OCI-LY3 (cell line): ENCODE results near the gene DAAM2.

Experiments
- H2AFZ ChIP-seq: fragments of 200-600, 300-600 bp; shearing (Covaris generic); 2 replicates; pipeline ENCODE4 v1.6.0; 2014; ENCODE audit warnings: antibody characterized with exemption, low read depth, low read length
- H3K27ac ChIP-seq: fragments of 200-600, 300-600 bp; sonication (generic); 2 replicates; pipeline ENCODE4 v1.5.1; 2014; ENCODE audit warnings: mild to moderate bottlenecking, low read length, moderate library complexity, mixed read lengths
- H3K27me3 ChIP-seq: fragments of 200-600, 300-600 bp; sonication (generic); 2 replicates; pipeline ENCODE4 v1.6.1; 2014; ENCODE audit warnings: low read depth, low read length, mixed read lengths
- H3K36me3 ChIP-seq: fragments of 200-600, 300-600 bp; sonication (generic); replicated peaks from 2 replicates; pipeline ENCODE3; 2014; ENCODE audit warnings: low read depth, low read length, mixed read lengths
- H3K4me1 ChIP-seq: fragments of 300-600, 200-600 bp; sonication (generic); 2 replicates; pipeline ENCODE4 v1.6.1; 2014; ENCODE audit warnings: low read length, mixed read lengths
- H3K4me2 ChIP-seq: fragments of 200-600, 300-600 bp; sonication (generic); 2 replicates; pipeline ENCODE4 v1.6.1; 2014; ENCODE audit warnings: low read length, mixed read lengths
- H3K4me3 ChIP-seq: fragments of 300-600, 200-600 bp; sonication (generic); 2 replicates; pipeline ENCODE4 v1.5.1; 2014; ENCODE audit warnings: antibody characterized with exemption, mild to moderate bottlenecking, low read length, moderate library complexity
- H3K79me2 ChIP-seq: fragments of 300-600, 200-600 bp; shearing (Covaris generic); 2 replicates; pipeline ENCODE4 v1.6.1; 2014; ENCODE audit warnings: mild to moderate bottlenecking, low read length, mixed read lengths
- H3K9ac ChIP-seq: fragments of 300-600, 200-600 bp; shearing (Covaris generic); 2 replicates; pipeline ENCODE4 v1.6.0; 2014; ENCODE audit warnings: mild to moderate bottlenecking, low read length, moderate library complexity
- H3K9me3 ChIP-seq: fragments of 200-600, 300-600 bp; shearing (Covaris generic); 2 replicates; pipeline ENCODE4 v1.6.1; 2014; ENCODE audit warnings: low read length, mixed read lengths; ENCODE audit not compliant: insufficient read depth
- H4K20me1 ChIP-seq: fragments of 200-600, 300-600 bp; sonication (generic); 2 replicates; pipeline ENCODE4 v1.6.1; 2016; ENCODE audit warnings: low read length, mixed read lengths; ENCODE audit not compliant: insufficient read depth
- EZH2phosphoT487 ChIP-seq: fragments of 200-600 bp; shearing (Covaris generic); IDR thresholded peaks from 2 replicates; pipeline ENCODE4 v1.6.1; 2018; ENCODE audit warnings: antibody characterized with exemption, mixed run types, low read depth
- TF ChIP-seq, protein P1 (sequence below): fragments of 200-600, 300-600 bp; sonication (generic); IDR thresholded peaks from 2 replicates; pipeline ENCODE4 v1.5.1; 2014; ENCODE audit warnings: antibody characterized with exemption, low read length, low read depth

The DAAM2 gene

DNA sequence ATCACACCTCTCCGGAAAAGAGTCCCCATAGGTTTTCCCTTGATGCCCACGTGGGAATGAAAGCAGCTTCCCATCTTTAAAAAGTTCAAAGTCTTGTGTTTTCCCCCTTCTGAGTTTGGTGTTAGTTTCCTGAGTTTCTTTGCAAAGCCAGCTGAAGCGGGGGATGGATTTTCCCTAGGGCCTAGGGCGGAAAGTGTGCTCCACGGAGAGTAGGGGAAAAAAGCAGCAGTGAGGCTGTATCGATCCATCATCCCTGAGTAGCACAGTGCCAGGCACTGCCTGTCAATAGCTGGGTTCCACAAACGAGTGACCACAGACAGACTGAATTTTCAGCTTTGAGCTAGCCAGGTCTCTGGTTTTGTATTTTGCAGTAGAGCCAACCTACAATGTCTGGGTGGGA lies 1.3 kb downstream of the DAAM2 start:
- Histone ChIP-seq H3K9ac (no peak overlapping the region), H3K27ac (no peak overlapping the region)
- TF ChIP-seq EZH2phosphoT487 = no peak
- TF ChIP-seq, protein P1, sequence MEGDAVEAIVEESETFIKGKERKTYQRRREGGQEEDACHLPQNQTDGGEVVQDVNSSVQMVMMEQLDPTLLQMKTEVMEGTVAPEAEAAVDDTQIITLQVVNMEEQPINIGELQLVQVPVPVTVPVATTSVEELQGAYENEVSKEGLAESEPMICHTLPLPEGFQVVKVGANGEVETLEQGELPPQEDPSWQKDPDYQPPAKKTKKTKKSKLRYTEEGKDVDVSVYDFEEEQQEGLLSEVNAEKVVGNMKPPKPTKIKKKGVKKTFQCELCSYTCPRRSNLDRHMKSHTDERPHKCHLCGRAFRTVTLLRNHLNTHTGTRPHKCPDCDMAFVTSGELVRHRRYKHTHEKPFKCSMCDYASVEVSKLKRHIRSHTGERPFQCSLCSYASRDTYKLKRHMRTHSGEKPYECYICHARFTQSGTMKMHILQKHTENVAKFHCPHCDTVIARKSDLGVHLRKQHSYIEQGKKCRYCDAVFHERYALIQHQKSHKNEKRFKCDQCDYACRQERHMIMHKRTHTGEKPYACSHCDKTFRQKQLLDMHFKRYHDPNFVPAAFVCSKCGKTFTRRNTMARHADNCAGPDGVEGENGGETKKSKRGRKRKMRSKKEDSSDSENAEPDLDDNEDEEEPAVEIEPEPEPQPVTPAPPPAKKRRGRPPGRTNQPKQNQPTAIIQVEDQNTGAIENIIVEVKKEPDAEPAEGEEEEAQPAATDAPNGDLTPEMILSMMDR = no peak

DNA sequence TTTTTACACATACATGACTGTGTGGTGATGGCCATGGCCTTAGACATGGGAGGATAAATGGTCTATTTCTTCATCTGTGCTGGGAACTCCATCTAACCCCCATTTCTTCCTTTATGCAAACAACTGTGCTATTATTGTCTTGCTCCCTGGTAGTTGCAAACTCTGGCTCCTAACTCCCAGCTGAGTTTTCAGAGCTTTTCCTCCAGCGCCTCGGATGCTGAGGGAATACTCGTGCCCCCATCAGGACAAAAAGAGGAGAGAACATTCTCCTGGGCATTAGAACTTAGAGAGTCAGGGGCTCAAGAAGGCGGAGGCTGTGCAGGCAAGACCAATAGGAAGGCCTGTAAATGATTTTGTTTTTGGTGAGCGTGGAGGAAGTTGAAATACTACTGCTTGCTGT lies 2.1 kb downstream of the DAAM2 start:
- Histone ChIP-seq H3K9ac (no peak overlapping the region), H3K4me3 (no peak overlapping the region), H3K79me2 (no peaks in the 10 kb centered on the region), H4K20me1 (no peaks in the 10 kb centered on the region), H3K27ac (no peak overlapping the region), H3K27me3 (peaks cover 3% of the 10 kb centered on the region; the same call in 1 of the 2 replicates), H3K4me2 (no peak overlapping the region), H3K4me1 (no peaks in the 10 kb centered on the region), H3K36me3 (no peaks in the 10 kb centered on the region), H2AFZ (no peak overlapping the region), H3K9me3 (no peaks in the 10 kb centered on the region)
- no peak for TF ChIP-seq EZH2phosphoT487
- TF ChIP-seq, protein P1 = no peak

More for the DNA sequence above, 1.3 kb downstream of the DAAM2 start:
- Histone ChIP-seq H4K20me1 (no peaks in the 10 kb centered on the region), H3K4me2 (no peak overlapping the region), H3K27me3 (peaks cover 3% of the 10 kb centered on the region; the same call in 1 of the 2 replicates), H3K9me3 (no peaks in the 10 kb centered on the region), H2AFZ (no peak overlapping the region), H3K36me3 (no peaks in the 10 kb centered on the region), H3K4me1 (no peaks in the 10 kb centered on the region), H3K4me3 (no peak overlapping the region), H3K79me2 (no peaks in the 10 kb centered on the region)

DNA sequence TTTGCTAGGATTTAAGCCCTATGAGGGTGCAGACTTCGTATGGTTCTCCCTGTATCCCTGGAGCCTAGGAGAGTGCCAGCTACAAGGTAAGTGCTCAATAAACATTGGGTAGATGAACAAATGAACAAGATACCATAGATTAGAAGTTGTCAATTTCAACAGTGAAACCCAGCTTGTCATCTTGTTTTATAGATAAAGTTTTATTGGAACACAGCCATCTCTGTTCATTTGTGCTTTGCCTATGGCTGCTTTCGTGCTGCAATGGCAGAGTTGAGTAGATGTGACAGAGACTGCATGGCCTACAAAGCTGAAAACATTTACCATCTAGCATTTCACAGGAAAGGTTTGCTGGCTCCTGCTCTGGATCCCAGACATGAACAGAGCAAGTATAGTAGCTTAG lies 5.6 kb downstream of the DAAM2 start:
- Histone ChIP-seq H3K4me1 (no peaks in the 10 kb centered on the region), H3K36me3 (no peaks in the 10 kb centered on the region), H3K27me3 (peaks cover 3% of the 10 kb centered on the region), H3K4me2 (no peak overlapping the region), H3K27ac (no peak overlapping the region), H3K9ac (no peak overlapping the region), H3K9me3 (no peaks in the 10 kb centered on the region), H3K79me2 (no peaks in the 10 kb centered on the region), H2AFZ (no peak overlapping the region), H3K4me3 (no peak overlapping the region), H4K20me1 (no peaks in the 10 kb centered on the region)
- TF ChIP-seq EZH2phosphoT487 = no peak
- TF ChIP-seq, protein P1 = no peak

DNA sequence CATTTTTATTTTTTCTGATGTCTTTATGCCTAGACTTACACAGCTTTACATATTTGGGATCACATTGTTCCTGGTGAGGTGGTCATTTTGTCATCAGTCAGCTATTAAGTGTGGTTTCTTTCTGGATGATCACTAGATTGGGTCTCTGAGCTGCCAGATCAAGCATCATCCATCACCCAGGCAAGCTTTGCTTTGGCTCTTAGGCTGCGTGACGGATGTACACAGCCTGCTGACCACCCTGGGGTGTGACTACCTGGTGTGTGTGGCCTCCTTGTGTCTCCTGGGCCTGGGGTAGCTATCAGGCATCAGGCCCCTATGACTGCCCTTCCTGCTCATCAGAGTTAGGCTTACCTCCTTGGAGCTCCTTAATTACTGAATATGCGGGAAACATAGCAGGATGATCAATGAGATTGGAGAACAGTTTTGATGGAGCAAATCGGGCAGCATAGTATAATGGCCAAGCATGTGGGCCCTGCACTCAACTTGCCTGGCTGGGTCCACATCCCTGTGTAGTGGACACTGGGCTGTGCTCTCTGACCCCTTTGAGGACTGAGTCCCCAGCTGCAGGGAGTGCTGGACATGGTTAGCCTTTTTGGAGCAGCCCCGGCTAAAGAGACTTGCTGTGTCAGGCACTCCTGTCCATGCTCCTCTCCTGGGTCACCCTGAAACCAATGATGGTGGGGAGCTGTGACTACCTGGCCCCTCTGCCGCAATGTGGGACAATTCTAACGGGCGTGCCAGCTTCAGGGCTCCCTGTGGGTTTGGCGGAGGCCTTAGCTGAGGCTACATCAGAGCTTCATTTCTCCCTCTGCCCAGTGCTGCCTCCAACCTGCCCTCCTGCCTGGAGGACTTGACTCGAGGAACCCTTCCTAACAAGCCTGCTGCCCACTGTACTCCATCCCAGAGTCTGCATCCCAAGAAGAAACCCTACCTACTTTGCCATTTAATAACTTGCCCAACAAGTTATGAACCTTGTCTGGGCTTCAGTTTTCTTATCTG lies 8.2 kb downstream of the DAAM2 start:
- no peak overlapping the region for H3K4me3 ChIP-seq
- no peaks in the 10 kb centered on the region for H3K79me2 ChIP-seq
- H2AFZ ChIP-seq = no peak overlapping the region
- peaks cover 20% of the 10 kb centered on the region for H3K27me3 ChIP-seq
- no peaks in the 10 kb centered on the region for H4K20me1 ChIP-seq
- no peaks in the 10 kb centered on the region for H3K9me3 ChIP-seq
- H3K4me2 ChIP-seq = no peak overlapping the region
- no peak overlapping the region for H3K27ac ChIP-seq
- no peak for TF ChIP-seq EZH2phosphoT487
- TF ChIP-seq, protein P1 = no peak
- H3K36me3 ChIP-seq = no peaks in the 10 kb centered on the region
- no peaks in the 10 kb centered on the region for H3K4me1 ChIP-seq
- H3K9ac ChIP-seq = no peak overlapping the region
